GM12874 (cell line): ENCODE results near the gene SEMA4C.

Source experiments
- CTCF ChIP-seq: IDR thresholded peaks from 2 replicates; pipeline ENCODE4 v1.5.1; 2011; ENCODE audit warnings: low read depth, mild to moderate bottlenecking, control low read depth, low read length, moderate library complexity; ENCODE audit not compliant: insufficient read depth

The SEMA4C gene

GRCh38 chr2:96846825-96847224 is 23.1 kb downstream of the SEMA4C start:
- no peak for TF ChIP-seq CTCF

GRCh38 chr2:96844405-96844808 is 25.5 kb downstream of the SEMA4C start:
- no peak for TF ChIP-seq CTCF

- TF ChIP-seq CTCF: no peak
Observed at GRCh38 chr2:96843538-96844268, 26.2 kb downstream of the SEMA4C start, which contains the start of gene ANKRD23. Gene ANKRD23 (minus strand): TSS chr2:96844021. CDS start chr2:96843992, 29 bp downstream.

GRCh38 chr2:96842600-96842999 is 27.3 kb downstream of the SEMA4C start:
- TF ChIP-seq CTCF: no peak

- TF ChIP-seq CTCF: no peak
Observed at GRCh38 chr2:96841701-96842495, 28.0 kb downstream of the SEMA4C start.

- no peak for TF ChIP-seq CTCF
Observed at GRCh38 chr2:96839875-96840850, 29.7 kb downstream of the SEMA4C start.
